COLO829 (cell line): ENCODE data around the gene OPCML.

ENCODE experiments used
- DNase-seq: peaks from one replicate; pipeline ENCODE4 v3.0.0; 2012; ENCODE audit warnings: low spot score

The OPCML gene

DNA sequence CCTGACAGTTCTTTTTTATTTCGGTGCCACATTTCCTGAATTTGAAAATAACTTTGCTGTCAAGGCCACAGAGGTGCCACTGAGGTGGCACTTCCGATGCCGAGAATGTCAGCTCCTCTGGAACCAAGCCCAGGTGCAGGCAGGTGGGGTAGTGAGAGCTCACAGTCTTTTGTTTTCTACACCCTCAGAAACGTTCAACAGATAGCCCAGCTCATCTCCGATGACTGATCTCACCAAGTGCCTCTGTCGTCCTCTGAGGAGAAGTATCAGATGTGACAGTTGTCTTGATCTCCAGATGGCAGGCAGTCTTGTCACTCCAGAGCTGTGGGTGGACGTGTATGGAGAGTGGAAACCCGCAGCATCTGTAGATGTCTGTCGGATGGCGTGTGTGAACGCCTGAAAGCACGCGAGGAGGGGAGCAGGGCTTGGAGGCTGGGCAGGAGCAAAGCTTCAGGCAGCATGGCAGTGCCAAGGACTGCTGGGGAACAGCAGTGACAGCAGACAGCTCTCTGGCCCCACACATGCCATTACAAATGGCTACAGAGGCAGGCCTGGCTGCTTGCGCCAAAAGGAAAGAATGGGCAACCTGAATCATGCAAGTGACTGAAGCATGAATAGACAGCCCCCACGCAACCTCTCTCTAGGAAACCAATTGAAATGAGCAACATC is 877.0 kb downstream of the OPCML start:
- DNase-seq: no peak

DNA sequence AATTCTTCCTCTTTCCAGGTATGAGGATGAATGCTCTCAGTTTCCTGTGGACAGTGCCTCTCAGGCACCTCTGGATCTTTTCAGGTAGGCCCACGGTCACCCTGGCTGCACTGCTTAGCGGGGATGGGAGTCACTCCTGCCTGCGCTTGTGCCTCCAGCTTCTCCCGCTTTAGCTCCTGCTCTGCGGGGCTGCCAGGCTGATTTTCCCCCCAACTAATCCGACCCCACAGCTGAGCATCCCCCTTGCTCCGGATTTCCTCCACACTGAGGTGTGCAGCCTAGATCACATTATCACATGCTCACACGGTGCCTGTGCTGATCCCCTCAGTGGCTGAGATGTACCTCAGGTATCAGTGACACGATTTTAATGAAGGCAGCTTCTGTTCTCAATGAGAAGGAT is 879.1 kb downstream of the OPCML start:
- no peak for DNase-seq

DNA sequence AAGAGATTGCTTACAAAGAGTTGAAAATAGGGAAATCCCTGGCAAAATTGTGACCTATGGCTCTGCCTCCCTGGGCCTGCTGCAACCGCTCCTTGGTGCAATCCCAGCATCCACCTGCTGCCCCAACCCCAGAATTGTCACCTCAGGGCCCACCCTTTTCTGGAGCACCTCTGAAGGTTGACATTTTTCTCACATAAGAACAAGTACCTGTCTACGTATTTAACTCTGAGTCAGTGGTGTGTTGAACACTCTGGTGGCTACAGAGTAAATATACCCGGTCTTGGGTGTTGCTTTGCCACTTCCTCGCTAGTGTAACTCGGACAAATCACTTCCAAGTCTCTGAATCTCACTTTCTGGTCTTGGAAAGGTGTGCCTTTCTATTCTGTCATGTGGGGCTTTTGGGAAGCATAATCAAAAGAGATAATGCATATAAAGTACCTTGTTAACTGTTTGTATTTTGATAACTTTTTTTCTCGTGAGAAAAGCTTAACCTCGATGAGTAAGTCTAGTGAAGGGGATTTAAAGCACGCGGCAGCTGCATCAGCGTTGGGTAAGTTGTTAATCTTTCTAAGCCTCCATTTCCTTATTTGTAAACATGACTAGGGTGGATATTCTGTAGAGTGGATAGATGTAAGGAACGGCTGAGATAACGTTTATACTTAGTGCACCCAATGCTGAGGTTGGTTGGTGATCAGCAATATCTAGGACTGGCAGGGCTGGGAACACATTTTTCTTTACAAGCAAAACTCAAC is 881.2 kb downstream of the OPCML start:
- DNase-seq: no peak

DNA sequence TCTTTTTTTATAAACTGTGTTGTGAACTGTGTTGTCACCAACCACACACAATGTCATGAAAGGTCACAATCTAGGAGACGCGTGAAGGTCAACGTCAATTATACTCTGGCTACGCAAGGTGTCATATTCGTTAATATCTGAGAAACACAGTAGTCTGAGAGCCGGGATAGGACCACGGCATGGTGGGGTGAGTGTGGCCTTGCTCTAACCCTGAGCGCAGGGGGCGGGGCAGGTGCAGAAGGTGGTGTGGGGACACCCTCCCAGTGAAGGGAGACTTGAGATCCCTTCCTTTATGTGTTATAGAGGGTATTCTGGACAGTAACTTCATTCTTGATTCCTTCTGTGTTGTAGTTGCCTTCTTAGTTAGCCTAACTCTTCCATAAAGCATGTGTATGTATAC is 883.0 kb downstream of the OPCML start:
- DNase-seq: no peak

DNA sequence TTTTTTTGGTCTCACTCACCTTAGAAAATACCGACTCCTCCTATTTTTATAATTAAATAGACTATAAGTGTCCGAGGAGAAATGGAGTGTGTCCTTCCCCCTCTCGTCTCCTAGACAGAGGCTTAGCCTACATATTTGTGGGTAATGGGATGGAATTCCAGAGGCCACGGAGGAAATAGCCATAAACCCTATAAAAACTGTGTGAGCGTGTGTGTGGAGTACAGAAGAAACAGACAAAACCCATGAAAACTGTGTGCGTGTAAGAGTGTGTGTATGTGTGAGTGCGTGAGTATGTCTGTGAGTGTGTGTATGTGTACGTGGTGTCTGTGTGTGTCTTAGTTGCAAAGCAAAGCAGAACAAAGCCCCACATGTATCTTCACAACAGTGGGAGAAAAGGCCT is 883.5 kb downstream of the OPCML start:
- no peak for DNase-seq

DNA sequence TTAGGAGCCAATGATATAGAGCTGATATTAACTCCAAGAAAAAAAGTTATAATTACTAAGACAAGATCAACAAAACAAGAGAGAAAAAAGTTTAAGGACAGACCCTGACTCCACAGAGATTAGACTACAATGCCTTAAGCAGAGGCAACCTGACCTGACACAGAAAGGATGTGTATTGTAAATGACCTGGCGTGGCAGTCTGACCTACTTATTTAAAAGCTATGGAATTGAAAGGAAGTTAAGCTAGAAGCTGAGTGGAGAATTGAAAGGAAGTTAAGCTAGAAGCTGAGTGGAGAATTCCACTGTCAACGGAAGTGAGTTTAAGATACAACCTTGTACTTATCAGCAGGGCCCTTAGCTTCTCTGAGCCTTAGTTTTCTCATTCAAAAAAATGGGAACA is 885.4 kb downstream of the OPCML start:
- DNase-seq: no peak

DNA sequence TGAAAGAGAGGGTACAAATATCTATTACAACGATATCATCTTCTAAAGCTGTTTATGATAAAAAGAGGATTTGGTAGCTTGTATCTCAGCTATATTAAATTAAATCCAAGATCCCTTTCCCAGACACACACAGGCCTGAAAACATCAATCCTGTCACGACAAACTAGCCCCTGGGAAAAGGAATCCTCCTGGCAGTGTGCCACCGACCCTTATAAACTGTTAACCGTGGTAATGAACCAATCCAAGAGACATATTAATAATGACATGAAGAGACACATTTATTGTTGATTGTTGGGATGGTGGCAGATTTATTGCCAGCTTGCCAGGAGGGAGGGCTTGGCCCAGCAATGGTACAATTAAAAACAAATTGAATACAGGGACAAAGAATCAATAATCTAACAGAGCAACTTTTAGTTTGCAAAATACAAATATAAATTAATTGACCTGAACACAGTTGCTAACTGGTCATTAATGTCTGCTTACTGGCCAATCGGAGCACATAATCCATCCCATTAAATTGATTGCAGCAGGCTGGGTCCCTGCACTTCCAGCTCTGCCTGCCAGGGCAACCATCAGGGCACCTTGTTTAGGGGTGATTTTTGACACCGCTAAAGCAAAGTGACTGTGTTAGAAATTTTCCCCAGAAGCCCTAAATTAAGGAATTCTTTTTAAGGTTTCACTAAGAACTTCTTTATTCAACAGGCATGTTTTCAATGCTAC is 887.6 kb downstream of the OPCML start:
- no peak for DNase-seq

DNA sequence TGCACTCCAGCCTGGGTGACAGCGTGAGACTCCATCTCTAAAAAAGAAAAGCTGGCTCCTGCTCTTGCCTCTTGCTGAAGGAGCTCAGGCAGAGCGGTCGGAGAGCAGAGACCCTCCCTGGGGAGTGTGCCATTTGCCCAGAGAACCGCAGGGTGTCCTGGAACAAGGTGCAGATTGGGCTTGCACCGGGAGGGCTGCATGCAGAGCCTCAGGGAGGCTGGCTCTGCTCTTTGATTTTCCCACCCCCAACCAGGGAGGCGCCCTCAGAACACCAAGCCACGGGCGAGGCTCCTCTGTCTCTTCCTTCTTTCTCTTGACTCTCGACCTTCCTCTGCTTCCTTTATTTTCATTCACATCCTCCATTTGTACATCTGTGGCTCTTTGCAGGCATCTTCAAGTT is 889.1 kb downstream of the OPCML start:
- no peak for DNase-seq

DNA sequence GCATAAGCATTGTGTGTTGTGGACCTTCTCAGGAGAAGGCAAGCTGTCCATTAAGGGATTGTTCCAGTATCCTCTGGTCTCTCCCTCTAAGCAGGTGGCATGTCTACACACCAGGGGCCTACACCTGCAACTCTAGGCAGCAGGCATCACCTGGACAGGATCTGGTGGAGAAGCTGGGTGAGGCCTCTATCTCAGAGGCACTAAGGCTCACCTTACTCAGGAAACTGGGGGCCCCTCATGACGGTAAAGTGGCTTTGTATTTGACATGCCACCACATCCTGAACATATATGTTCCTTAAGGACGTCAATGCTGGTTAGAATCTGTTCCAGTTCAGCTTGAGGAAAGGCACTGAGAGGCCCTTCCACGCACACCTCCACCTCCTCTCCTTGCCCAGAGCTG is 891.3 kb downstream of the OPCML start:
- no peak for DNase-seq

DNA sequence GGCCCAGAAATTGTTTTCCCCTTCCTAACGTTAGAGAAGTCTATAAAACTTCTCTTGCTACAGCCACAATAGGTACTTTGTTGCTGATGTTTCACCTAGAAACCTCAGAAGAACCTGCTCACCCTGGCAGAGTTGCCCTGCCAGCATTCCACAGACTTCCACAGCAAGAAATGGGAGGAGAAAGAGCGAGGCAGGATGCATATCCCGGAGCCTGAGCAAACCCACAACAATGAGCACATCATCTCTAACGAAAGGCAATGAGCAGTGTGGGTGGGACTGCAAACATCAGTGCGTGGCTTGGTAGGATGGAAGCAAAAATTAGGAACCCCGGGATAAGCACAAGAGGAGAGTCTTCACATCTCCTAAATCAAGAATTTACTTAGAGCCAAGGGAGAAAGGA is 892.3 kb downstream of the OPCML start:
- DNase-seq: no peak

DNA sequence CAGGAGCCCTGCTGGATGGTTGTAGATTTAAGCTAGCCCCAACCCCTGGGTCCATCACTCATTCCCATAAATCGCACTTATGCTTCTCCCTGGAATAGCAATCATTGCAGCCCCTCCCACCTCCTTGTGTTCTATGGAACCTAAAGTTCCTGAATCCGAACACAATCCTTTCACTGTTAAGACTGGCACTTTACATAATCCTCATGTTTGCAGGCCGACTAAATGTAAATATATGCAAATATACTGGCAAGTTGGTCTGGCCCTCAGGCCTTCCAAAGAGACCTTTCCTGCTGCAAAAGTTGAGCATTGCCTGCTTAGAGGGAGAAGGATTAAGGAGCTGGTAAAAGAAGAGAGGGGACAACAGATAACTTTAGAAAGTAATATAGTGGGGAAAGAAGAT is 892.9 kb downstream of the OPCML start:
- no peak for DNase-seq

DNA sequence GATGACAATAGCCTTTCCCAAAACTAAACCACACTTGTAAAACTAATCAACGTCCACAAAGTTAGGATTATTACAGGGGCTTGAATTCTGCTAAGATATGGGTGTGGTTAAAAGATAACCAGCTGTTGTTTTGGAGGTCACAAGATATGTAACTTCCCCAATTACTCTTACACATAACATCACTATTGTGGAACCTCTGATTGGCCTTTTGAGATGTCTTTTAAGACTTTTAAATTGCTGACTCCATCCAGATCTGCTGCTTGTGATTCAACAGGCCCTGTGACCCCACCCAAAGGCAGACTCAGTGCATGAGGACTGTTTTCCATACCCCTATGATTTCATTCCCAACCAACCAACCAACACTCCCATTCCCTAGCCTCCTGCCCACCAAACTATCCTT is 893.9 kb downstream of the OPCML start:
- DNase-seq: no peak

DNA sequence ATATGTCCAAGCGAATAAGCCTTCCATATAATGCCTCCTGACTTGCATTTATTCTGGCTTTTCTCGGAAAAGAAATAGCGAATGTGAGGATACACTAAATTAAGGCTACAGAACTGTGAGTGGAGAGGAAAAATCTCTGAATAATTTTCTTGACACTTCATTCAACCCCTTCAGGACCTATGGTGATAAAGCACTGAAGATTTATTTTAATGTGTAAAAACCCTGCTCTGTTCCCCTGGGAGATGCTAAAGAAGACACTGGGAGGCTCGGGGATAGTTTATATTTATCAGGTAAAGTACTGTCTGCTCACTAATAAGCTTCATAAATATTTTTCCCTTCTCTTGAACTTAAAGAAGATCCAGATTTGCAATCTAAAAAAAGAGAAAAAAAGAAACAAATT is 895.8 kb downstream of the OPCML start:
- DNase-seq: no peak

DNA sequence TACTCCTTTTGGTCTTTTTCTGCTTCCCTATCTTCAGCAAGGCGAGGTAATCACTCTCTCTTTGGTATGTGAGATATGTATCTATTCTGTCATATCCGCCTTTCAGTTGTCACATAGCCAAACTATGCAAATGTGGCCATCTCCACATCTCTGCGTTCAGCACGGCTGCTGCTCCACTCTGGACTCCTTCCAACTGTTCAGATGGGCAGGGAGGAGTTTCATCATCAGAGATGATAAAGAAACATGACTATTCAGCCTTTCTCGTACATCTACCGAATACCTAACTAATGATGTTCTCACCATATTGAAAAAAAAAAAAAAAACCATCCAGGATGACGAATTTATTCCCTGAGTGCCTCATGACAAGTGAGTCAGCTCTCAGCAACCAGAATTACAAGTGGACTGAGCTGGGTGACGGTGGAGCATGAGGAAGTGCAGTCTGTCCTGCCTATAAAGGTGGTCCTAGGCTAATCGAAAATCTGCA is 899.6 kb downstream of the OPCML start:
- DNase-seq: peak; percentile 93

DNA sequence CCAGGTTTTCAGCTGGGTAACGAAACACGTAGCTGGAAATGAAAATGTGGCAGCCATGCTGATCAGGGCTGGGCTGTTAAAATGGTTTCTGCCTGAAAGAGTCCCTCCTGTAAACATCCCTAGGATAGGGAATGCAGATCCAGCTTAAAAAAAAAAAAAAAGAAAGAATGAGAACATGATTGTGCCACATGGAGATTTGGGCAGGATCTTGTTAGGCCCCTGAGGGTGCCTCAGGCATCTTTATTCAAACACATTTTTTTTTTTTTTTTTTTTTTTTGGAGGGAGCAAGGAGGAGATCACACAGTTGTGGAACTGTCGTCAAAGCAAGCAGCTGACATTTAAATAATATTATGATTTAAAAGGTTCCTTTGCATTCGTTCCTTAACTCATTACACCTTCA is 900.3 kb downstream of the OPCML start:
- no peak for DNase-seq

DNA sequence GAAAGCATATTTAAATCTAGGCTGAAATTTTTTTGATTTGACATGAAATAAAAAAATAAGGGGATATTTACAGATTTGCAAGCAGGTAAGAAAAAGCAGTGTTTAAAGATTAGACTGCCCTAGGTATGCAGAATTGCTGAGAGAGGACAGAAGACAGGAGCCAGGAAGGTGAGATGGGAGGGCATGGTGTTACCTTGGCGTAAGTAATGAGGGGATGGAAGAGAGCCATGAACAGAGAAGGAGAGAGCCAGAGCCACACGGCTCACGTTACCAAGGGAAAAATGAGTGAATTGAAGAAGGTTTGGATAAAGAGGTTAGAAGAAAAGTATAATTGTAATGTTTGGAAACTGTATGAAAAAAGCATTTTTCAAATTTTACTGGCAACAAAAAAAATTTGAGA is 904.3 kb downstream of the OPCML start:
- no peak for DNase-seq

DNA sequence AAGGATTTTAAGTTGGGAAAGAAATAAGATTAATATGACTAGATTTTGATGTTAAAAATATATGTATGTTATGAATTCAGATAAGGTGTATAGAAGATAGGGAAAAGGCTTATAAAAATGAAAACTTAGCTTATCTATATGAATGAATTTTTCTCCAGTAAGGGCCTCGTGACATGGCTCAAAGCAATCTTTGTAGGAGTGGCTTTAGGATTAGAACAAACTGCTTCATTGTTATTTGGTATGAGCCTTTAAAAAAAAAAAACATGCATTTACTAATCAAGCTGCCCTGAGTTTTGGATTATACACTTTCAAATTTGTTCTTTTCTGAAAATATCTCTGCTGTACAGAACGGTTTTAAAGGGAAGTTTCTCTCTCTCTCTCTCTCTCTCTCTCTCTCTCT is 905.9 kb downstream of the OPCML start:
- DNase-seq: peak; percentile 89

DNA sequence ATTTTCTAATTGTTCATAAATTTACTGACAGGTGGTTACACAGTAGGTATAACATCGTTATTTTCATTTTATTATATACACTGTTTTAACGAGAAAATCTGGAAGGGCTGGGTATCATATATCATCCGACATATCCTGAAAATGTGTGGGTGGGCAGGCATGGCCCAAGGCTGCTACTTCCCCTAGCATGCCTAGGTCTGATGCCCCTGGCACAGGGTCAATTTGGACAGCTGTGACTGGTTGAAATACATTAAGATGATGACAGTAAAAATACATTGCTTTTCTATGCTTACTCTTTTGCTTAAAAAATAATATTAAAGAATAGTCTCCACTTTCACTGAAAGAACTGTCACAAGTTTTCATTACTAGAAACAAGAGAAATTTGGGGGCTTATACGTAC is 908.8 kb downstream of the OPCML start:
- DNase-seq: no peak

DNA sequence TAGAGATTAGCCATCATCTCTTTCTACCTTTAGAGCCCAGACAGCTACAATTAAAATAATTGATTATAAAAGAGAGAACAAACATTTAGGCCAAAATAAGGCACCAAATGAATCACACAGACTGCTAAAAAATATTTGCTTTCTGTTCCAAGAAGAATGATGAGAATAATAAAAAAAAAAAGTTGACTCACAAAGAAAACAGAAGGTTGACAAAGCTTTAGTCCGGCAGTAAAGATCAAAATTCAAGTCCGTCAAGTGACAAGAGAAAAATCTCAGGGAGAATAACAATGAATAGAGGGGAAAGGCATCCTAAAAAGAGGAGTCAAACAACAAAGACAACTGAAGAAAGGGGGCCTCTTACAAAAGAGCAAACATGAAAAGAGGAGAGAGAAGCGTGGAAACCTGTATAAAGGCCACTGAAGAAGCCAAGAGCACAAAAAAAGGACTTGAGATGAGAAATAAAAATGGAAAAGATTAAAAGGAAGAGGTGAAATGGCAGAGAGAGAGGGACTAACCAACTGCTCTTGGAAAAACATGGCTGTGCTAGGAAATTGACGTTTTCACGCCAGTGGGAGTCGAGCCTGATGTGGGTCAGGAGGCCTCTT is 910.2 kb downstream of the OPCML start:
- DNase-seq: no peak

DNA sequence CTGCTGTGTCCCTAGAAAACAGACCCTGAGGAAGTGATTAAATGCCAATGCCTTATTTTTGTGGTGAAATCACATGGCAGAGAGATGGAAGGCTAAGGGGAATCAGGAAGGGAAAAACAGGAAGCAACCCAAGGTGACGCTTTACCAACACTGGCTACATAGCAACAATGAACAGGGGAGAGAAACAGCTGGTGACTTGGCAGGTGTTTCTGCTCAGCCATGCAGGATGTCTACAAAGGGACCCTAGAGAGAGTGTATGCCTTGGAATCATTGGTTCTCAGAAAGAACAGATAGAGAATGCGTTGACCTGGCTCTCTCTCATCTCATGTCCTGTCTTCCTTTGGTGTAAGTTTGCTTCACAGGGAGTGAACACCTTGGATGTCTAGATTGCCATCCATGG is 911.9 kb downstream of the OPCML start:
- no peak for DNase-seq

DNA sequence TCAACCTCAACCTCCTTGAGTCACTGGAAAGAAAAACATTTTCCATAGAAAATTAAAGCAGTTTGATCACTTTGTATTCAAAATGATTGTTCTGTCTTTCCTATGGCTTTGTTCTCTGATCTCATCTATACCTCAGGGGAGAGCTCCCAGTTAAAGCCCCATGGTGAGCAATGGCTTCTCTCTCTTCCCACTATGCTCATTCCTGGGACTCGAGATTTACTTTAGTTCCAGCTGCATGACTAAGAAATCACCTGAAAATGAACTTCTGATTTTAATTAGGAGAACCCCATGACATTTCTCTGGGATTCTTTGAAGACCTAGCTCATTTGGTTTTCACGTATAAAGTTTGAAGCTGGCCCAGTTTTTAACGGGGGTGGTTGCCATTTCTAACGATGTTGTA is 921.5 kb downstream of the OPCML start:
- no peak for DNase-seq

DNA sequence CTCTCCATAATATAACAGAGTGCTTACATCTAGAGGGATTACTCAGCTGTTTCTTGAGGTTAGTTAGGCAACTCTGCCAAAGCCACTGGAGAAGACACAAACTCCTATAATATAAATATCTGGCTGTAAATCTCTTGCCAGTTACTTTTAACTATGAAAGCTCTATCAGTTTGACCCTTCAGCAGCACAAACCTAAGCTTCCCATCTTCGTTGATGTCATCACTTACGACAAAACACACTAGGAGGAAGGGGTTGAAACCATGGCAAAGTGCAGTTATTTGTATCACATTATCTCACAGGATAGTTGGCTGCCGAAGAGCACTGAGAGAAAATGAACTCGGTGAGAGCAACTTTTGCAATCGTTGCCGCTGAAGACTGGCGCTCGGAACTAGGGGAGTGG is 922.1 kb downstream of the OPCML start:
- no peak for DNase-seq

DNA sequence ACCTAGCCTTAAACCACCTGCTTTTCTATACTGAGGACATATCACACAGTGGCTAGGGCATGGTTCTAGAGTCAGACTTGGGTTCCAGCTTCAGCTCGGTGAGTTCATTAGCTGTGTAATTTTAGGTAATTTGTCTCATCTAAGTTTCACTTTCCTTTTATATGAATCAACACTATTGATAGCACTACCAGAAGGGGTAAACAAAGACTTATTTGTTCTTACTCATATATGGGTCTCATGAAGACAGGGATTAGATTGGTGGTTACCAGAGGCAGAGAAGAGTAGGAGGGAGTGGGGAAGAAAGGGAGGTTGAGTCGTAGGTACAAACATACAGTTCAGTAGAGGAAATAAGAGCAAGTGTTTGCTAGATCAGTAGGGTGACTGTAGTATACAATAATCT is 924.7 kb downstream of the OPCML start:
- peak; percentile 77 for DNase-seq
